ENCODE results near the gene ZNF662.
"Not testable (repeated sequence)": the region's sequence is repeated elsewhere in the genome, so short reads cannot be mapped to it uniquely, and the experiment has no call there.

GRCh38 chr3:42883251-42883930, 22.6 kb upstream of the ZNF662 start:
- TF ChIP-seq POLR2A, CTCF (IDR thresholded peaks at IDR 0.05): not testable (repeated sequence)
